Ishikawa (cell line): Measurements from ENCODE around the gene TTC9.

ENCODE experiments used
- CEBPB ChIP-seq: IDR thresholded peaks from 2 replicates; pipeline ENCODE4 v1.6.1; 2012
- CREB1 ChIP-seq: IDR thresholded peaks from 2 replicates; pipeline ENCODE4 v1.6.1; 2012; ENCODE audit warnings: low read depth
- EGR1 ChIP-seq: IDR thresholded peaks from 2 replicates; pipeline ENCODE4 v1.6.1; 2012
- EP300 ChIP-seq: IDR thresholded peaks from 2 replicates; pipeline ENCODE4 v1.6.1; 2012; ENCODE audit warnings: borderline replicate concordance
- FOXM1 ChIP-seq: IDR thresholded peaks from 2 replicates; pipeline ENCODE4 v1.6.1; 2012; ENCODE audit warnings: low read depth, borderline replicate concordance
- MAX ChIP-seq: IDR thresholded peaks from 2 replicates; pipeline ENCODE4 v1.6.1; 2012
- NFIC ChIP-seq: IDR thresholded peaks from 2 replicates; pipeline ENCODE4 v1.6.1; 2012
- RAD21 ChIP-seq: IDR thresholded peaks from 2 replicates; pipeline ENCODE4 v1.6.1; 2012; ENCODE audit warnings: low read depth
- REST ChIP-seq: IDR thresholded peaks from 2 replicates; pipeline ENCODE4 v1.6.1; 2012; ENCODE audit warnings: low read depth, mild to moderate bottlenecking
- TAF1 ChIP-seq: IDR thresholded peaks from 2 replicates; pipeline ENCODE4 v1.6.1; 2012; ENCODE audit warnings: low read depth, mild to moderate bottlenecking
- TCF12 ChIP-seq: IDR thresholded peaks from 2 replicates; pipeline ENCODE4 v1.6.1; 2012; ENCODE audit warnings: low read depth
- TEAD4 ChIP-seq: IDR thresholded peaks from 2 replicates; pipeline ENCODE4 v1.6.1; 2012
- USF1 ChIP-seq: IDR thresholded peaks from 2 replicates; pipeline ENCODE4 v1.6.1; 2012
- YY1 ChIP-seq: IDR thresholded peaks from 2 replicates; pipeline ENCODE4 v1.6.1; 2012; ENCODE audit warnings: low read depth
- ZBTB7A ChIP-seq: IDR thresholded peaks from 2 replicates; pipeline ENCODE4 v1.6.1; 2012; ENCODE audit warnings: low read depth

Gene TTC9

GRCh38 chr14:70649803-70650202, 8.1 kb downstream of the TTC9 start:
- TF ChIP-seq MAX (no peak), TCF12 (no peak), EP300 (no peak), CREB1 (no peak), TEAD4 (no peak), ZBTB7A (no peak), USF1 (no peak), YY1 (no peak), CEBPB (no peak), FOXM1 (no peak), EGR1 (no peak), RAD21 (no peak), TAF1 (no peak)

- no peak for TF ChIP-seq TCF12
- TF ChIP-seq ZBTB7A, result no peak
- no peak for TF ChIP-seq EP300
- no peak for TF ChIP-seq TAF1
- TF ChIP-seq CREB1, result no peak
- no peak for TF ChIP-seq RAD21
- TF ChIP-seq TEAD4, result no peak
- no peak for TF ChIP-seq USF1
- no peak for TF ChIP-seq MAX
- no peak for TF ChIP-seq REST
These were observed 9.8 kb downstream of the TTC9 start for GRCh38 chr14:70651522-70651921.

- TF ChIP-seq MAX, result no peak
These were observed 11.2 kb downstream of the TTC9 start for GRCh38 chr14:70652871-70653270.

GRCh38 chr14:70653662-70654061, 11.9 kb downstream of the TTC9 start:
- TF ChIP-seq TEAD4 (no peak), TCF12 (no peak), REST (no peak), CEBPB (no peak), EP300 (no peak), USF1 (no peak), NFIC (no peak), ZBTB7A (no peak), TAF1 (no peak), EGR1 (no peak), FOXM1 (no peak), MAX (no peak)

- TF ChIP-seq TCF12 (no peak), TEAD4 (no peak), FOXM1 (no peak)
These were observed 12.9 kb downstream of the TTC9 start for GRCh38 chr14:70654632-70655031.

- TF ChIP-seq RAD21 (no peak), TEAD4 (no peak), REST (no peak), CREB1 (no peak), NFIC (no peak), EGR1 (no peak), EP300 (no peak), YY1 (no peak), CEBPB (no peak), TAF1 (no peak), TCF12 (no peak), MAX (no peak), FOXM1 (no peak), USF1 (no peak), ZBTB7A (no peak)
These were observed 13.6 kb downstream of the TTC9 start for GRCh38 chr14:70655110-70655826.
